Panc1 (cell line): ENCODE results near the gene SNRNP48. TPM values are rescaled to one million over a fixed set of nuclear protein-coding genes. Genes with fewer than 3 reads are reported as not detected.

Experiments used
- ATAC-seq: fragments of 200-7000 bp; cut with Tn5 transposase; 2 replicates; pipeline ENCODE4 v1.9.1; 2020; ENCODE audit warnings: mild to moderate bottlenecking, moderate library complexity
- BruUV-seq: library from RNA; stranded (reverse); fragments of 400-500 nt; replicated peaks from 2 replicates; lab custom pipeline; 2021; lab: Mats Ljungman, UMichigan
- CTCF ChIA-PET: fragments of 300-600 bp; sonication (Branson Sonifier 250); formaldehyde crosslinking; loops from one replicate; lab custom pipeline; 2022; ENCODE audit warnings: antibody characterized with exemption; lab: Charles Lee
- POLR2A ChIA-PET: fragments of 300-600 bp; sonication (Branson Sonifier 250); formaldehyde crosslinking; loops from one replicate; lab custom pipeline; 2022; ENCODE audit warnings: antibody characterized with exemption; lab: Charles Lee
- DNase-seq: peaks from one replicate; pipeline ENCODE4 v3.0.0-alpha.2; 2010; ENCODE audit warnings: low read depth, low spot score
- H3K27ac ChIP-seq: 2 replicates; pipeline ENCODE4 v1.5.1; 2011; ENCODE audit warnings: mild to moderate bottlenecking, low read length, inconsistent platforms
- H3K27me3 ChIP-seq: fragments of 200-500 bp; sonication (Bioruptor generic); 2 replicates; pipeline ENCODE4 v1.6.0; 2014; ENCODE audit warnings: low read length, inconsistent platforms; ENCODE audit not compliant: control insufficient read depth, insufficient read depth
- H3K36me3 ChIP-seq: fragments of 200-500 bp; sonication (Bioruptor generic); 2 replicates; pipeline ENCODE4 v1.5.1; 2014; ENCODE audit warnings: inconsistent platforms, mild to moderate bottlenecking, low read length, moderate library complexity; ENCODE audit not compliant: control insufficient read depth, insufficient read depth
- H3K4me1 ChIP-seq: 2 replicates; pipeline ENCODE4 v1.5.1; 2011; ENCODE audit warnings: inconsistent platforms, mild to moderate bottlenecking, low read length, moderate library complexity; ENCODE audit not compliant: control insufficient read depth, insufficient read depth
- H3K4me3 ChIP-seq, 2 experiments: 2 replicates each; pipeline ENCODE4 v1.5.1; 2011 to 2012; ENCODE audit warnings: low read depth in 2 of 2, low read length in 2 of 2, mild to moderate bottlenecking in 2 of 2, inconsistent platforms in 1 of 2, moderate library complexity in 1 of 2
- H3K9me3 ChIP-seq: fragments of 200-500 bp; sonication (Bioruptor generic); 2 replicates; pipeline ENCODE4 v1.5.1; 2014; ENCODE audit warnings: low read depth, mild to moderate bottlenecking, inconsistent platforms, low read length, moderate library complexity; ENCODE audit not compliant: control insufficient read depth, insufficient read depth
- CTCF ChIP-seq: fragments of 450-650 bp; IDR thresholded peaks from 2 replicates; pipeline ENCODE4 v1.5.1; 2017; ENCODE audit warnings: mild to moderate bottlenecking
- POLR2AphosphoS5 ChIP-seq: IDR thresholded peaks from 2 replicates; pipeline ENCODE4 v1.6.1; 2012; ENCODE audit warnings: mild to moderate bottlenecking, low read depth, low read length, moderate library complexity
- REST ChIP-seq, 2 experiments: IDR thresholded peaks; 2 replicates each; pipeline ENCODE4 v1.6.1; 2011 to 2012; ENCODE audit warnings: low read depth in 2 of 2, control low read depth in 1 of 2, low read length in 1 of 2, mild to moderate bottlenecking in 1 of 2, moderate library complexity in 1 of 2; ENCODE audit not compliant: insufficient read depth in 1 of 2
- SIN3A ChIP-seq: IDR thresholded peaks from 2 replicates; pipeline ENCODE4 v1.6.1; 2012; ENCODE audit warnings: low read depth, mild to moderate bottlenecking, low read length, moderate library complexity, borderline replicate concordance; ENCODE audit not compliant: insufficient read depth
- TCF7L2 ChIP-seq: IDR thresholded peaks from 2 replicates; pipeline ENCODE4 v1.6.1; 2011; ENCODE audit warnings: mild to moderate bottlenecking, low read depth, low read length, inconsistent platforms
- in situ Hi-C: cut with HindIII; loops from 2 replicates; pipeline ENCODE4 v1.10.0; 2016; ENCODE audit warnings: low sequenced_read_pairs, low pct_unique_long_range_greater_than_20kb
- intact Hi-C: fragments of 100-400 bp; cut with micrococcal nuclease; formaldehyde crosslinking; loops from one replicate; pipeline ENCODE4 v1.10.0; 2022; ENCODE audit not compliant: unreplicated experiment
- total RNA-seq: library from RNA; stranded (reverse); gene quantifications from one replicate; pipeline ENCODE4 v1.2.1, GENCODE V29; 2021; ENCODE audit not compliant: unreplicated experiment

Gene SNRNP48
- total RNA-seq, 1 experiment from 2014 or later: 10.7 TPM

GRCh38 chr6:7559651-7560385, 30.2 kb upstream of the SNRNP48 start:
- ChIA-PET POLR2A (interaction anchor here (0.6 kb wide), 1 partner anchor 276 kb away, joined by 3 read pairs; no protein-coding TSS in a partner anchor), CTCF (no interaction called here)
- H3K27ac ChIP-seq: no peak overlapping the region

More at GRCh38 chr6:7559651-7560385, 30.2 kb upstream of the SNRNP48 start:
- no peaks in the 10 kb centered on the region for H3K4me1 ChIP-seq
- no TSS peak for BruUV-seq
- H3K4me3 ChIP-seq: no peak overlapping the region
- intact Hi-C loops (no loop called here), in situ Hi-C loops (no loop called here)
- peaks cover 8% of the 10 kb centered on the region for H3K27me3 ChIP-seq
- DNase-seq: no peak
- no peak for ATAC-seq
- TF ChIP-seq CTCF (no peak), REST (IDR thresholded peaks at IDR 0.05; ENCODE audit: insufficient read depth in 1 of 2, low read depth in 2 of 2, low read length in 1 of 2) (no peak), TCF7L2 (no peak), POLR2AphosphoS5 (no peak), SIN3A (no peak)
- H3K36me3 ChIP-seq: no peaks in the 10 kb centered on the region
- H3K9me3 ChIP-seq: no peaks in the 10 kb centered on the region
